Measurements from ENCODE around the gene ABHD12. TPM values are rescaled to one million over a fixed set of nuclear protein-coding genes. Genes with fewer than 3 reads are reported as not detected.
A peak's percentile ranks its signal among the peaks of the same experiment; 100 is the strongest.

The ABHD12 gene
- total RNA-seq, 1 experiment from 2014 or later: 60.1 TPM

- BruUV-seq (replicated peaks): no TSS peak
- ChIA-PET CTCF (no interaction called here), POLR2A (ENCODE audit: unreplicated experiment) (no interaction called here)
- Histone ChIP-seq H3F3A (ENCODE audit: insufficient read depth, low read depth) (0 out of 2 replicates have a peak, but pooled peaks cover 6% of the 10 kb centered on the region), H4K20me1 (ENCODE audit: insufficient read depth) (0 out of 2 replicates have a peak, but pooled peaks cover 5% of the 10 kb centered on the region), H3K9me2 (ENCODE audit: insufficient read depth) (no peaks in the 10 kb centered on the region; the same call in 1 of the 2 replicates), H3K79me2 (ENCODE audit: low read depth) (peaks cover 33% of the 10 kb centered on the region), H3K27ac (no peak overlapping the region), H3K27me3 (ENCODE audit: insufficient read depth, low read depth) (no peaks in the 10 kb centered on the region), H3K4me2 (0 out of 2 replicates have a peak overlapping the region, but pooled peaks have one; percentile 13), H3K36me3 (ENCODE audit: low read depth) (no peaks in the 10 kb centered on the region), H3K4me3 (no peak overlapping the region), H3K4me1 (replicated peaks; ENCODE audit: insufficient read depth) (peaks cover 17% of the 10 kb centered on the region), H2AFZ (no peak overlapping the region), H3K9me3 (ENCODE audit: insufficient read depth, low read depth) (no peaks in the 10 kb centered on the region)
- TF ChIP-seq EZH2 (IDR thresholded peaks at IDR 0.05; ENCODE audit: low read depth): no peak
- no peak for TF ChIP-seq CTCF (conservative IDR thresholded peaks at IDR 0.05)
- peak in 1 of 2 experiments; percentile 87 for DNase-seq
- intact Hi-C loops (cut with micrococcal nuclease; ENCODE audit: unreplicated experiment): no loop called here
Observed at GRCh38 chr20:25353747-25354705, 36.6 kb downstream of the ABHD12 start.

GRCh38 chr20:25353353-25353746 is 37.3 kb downstream of the ABHD12 start:
- H3K4me3 ChIP-seq: no peak overlapping the region
- peaks cover 17% of the 10 kb centered on the region for H3K4me1 ChIP-seq (replicated peaks; ENCODE audit: insufficient read depth)
- H3K27me3 ChIP-seq (ENCODE audit: insufficient read depth, low read depth): no peaks in the 10 kb centered on the region
- H3K27ac ChIP-seq: no peak overlapping the region
- no peak for TF ChIP-seq CTCF (conservative IDR thresholded peaks at IDR 0.05)
- TF ChIP-seq EZH2 (IDR thresholded peaks at IDR 0.05; ENCODE audit: low read depth): no peak
- DNase-seq: no peak
- H3K9me2 ChIP-seq (ENCODE audit: insufficient read depth): no peaks in the 10 kb centered on the region; the same call in 1 of the 2 replicates
- no peaks in the 10 kb centered on the region for H3K36me3 ChIP-seq (ENCODE audit: low read depth)
- H2AFZ ChIP-seq: no peak overlapping the region
- peaks cover 28% of the 10 kb centered on the region for H3K79me2 ChIP-seq (ENCODE audit: low read depth)
- intact Hi-C loops (cut with micrococcal nuclease; ENCODE audit: unreplicated experiment): no loop called here
- CTCF ChIA-PET: no interaction called here
- H3K4me2 ChIP-seq: no peak overlapping the region
- 0 out of 2 replicates have a peak, but pooled peaks cover 6% of the 10 kb centered on the region for H3F3A ChIP-seq (ENCODE audit: insufficient read depth, low read depth)
- no peaks in the 10 kb centered on the region for H3K9me3 ChIP-seq (ENCODE audit: insufficient read depth, low read depth)
- H4K20me1 ChIP-seq (ENCODE audit: insufficient read depth): 0 out of 2 replicates have a peak, but pooled peaks cover under 1% of the 10 kb centered on the region
- BruUV-seq (replicated peaks): no TSS peak
- POLR2A ChIA-PET (ENCODE audit: unreplicated experiment): no interaction called here

- TF ChIP-seq EZH2 (IDR thresholded peaks at IDR 0.05; ENCODE audit: low read depth) (no peak), CTCF (conservative IDR thresholded peaks at IDR 0.05) (no peak)
- intact Hi-C loops (cut with micrococcal nuclease; ENCODE audit: unreplicated experiment): no loop called here
- Histone ChIP-seq H4K20me1 (ENCODE audit: insufficient read depth) (no peaks in the 10 kb centered on the region), H3K4me3 (no peak overlapping the region), H3K36me3 (ENCODE audit: low read depth) (no peaks in the 10 kb centered on the region), H2AFZ (no peak overlapping the region), H3K4me1 (replicated peaks; ENCODE audit: insufficient read depth) (peaks cover 17% of the 10 kb centered on the region), H3K27ac (no peak overlapping the region), H3K27me3 (ENCODE audit: insufficient read depth, low read depth) (no peaks in the 10 kb centered on the region), H3K9me2 (ENCODE audit: insufficient read depth) (no peaks in the 10 kb centered on the region; the same call in 1 of the 2 replicates), H3K9me3 (ENCODE audit: insufficient read depth, low read depth) (no peaks in the 10 kb centered on the region), H3K4me2 (no peak overlapping the region), H3K79me2 (ENCODE audit: low read depth) (peaks cover 25% of the 10 kb centered on the region; the same call in 1 of the 2 replicates), H3F3A (ENCODE audit: insufficient read depth, low read depth) (0 out of 2 replicates have a peak, but pooled peaks cover 6% of the 10 kb centered on the region)
- ChIA-PET POLR2A (ENCODE audit: unreplicated experiment) (no interaction called here), CTCF (no interaction called here)
- no peak for DNase-seq
- BruUV-seq (replicated peaks): no TSS peak
Observed at GRCh38 chr20:25352746-25353145, 37.9 kb downstream of the ABHD12 start.

All from PC-9 (cell line).